Muscle layer of colon (tissue), 2 donors: ENCODE measurements around the gene KRTAP29-1.
"Not testable (repeated sequence)": the region's sequence is repeated elsewhere in the genome, so short reads cannot be mapped to it uniquely, and the experiment has no call there.

Source experiments
- H3K27ac ChIP-seq: one replicate; pipeline ENCODE4 v1.7.0; 2013; ENCODE audit warnings: low read depth, mild to moderate bottlenecking, low read length, moderate library complexity
- H3K27me3 ChIP-seq, 2 donors: one replicate each; pipeline ENCODE4 v1.7.0; 2013; ENCODE audit warnings: low read length in 2 of 2, mild to moderate bottlenecking in 2 of 2; ENCODE audit not compliant: insufficient read depth in 2 of 2, control insufficient read depth in 1 of 2
- H3K36me3 ChIP-seq: one replicate; pipeline ENCODE4 v1.7.0; 2013; ENCODE audit warnings: mild to moderate bottlenecking, low read length; ENCODE audit not compliant: insufficient read depth
- H3K4me1 ChIP-seq: one replicate; pipeline ENCODE4 v1.7.0; 2013; ENCODE audit warnings: mild to moderate bottlenecking, low read length; ENCODE audit not compliant: insufficient read depth
- H3K4me3 ChIP-seq, 2 donors: one replicate each; pipeline ENCODE4 v1.7.0; 2013; ENCODE audit warnings: low read length in 2 of 2, low read depth in 1 of 2, mild to moderate bottlenecking in 1 of 2, moderate library complexity in 1 of 2
- H3K9ac ChIP-seq: one replicate; pipeline ENCODE4 v1.7.0; 2013; ENCODE audit warnings: low read length
- H3K9me3 ChIP-seq: one replicate; pipeline ENCODE4 v1.7.0; 2013; ENCODE audit warnings: mild to moderate bottlenecking, low read length
- donor health status: abdominal sarcoma.
- donor health status: Adenocarcinoma of cecum.

KRTAP29-1 gene, protein sequence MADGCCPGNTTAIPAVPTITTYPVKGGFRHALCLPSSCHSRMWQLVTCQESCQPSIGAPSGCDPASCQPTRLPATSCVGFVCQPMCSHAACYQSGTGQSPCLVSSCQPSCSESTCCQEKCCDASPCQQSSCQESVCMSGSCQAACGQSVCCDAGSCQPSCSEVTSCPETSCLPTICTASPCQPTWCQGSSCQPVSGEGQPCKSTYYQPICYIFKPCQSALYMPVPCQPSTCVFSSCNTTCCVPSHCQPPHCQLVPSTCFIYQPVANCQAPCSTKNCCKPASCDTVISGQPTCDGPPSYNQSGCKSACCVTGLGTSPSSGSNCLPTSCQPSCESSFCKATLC

DNA sequence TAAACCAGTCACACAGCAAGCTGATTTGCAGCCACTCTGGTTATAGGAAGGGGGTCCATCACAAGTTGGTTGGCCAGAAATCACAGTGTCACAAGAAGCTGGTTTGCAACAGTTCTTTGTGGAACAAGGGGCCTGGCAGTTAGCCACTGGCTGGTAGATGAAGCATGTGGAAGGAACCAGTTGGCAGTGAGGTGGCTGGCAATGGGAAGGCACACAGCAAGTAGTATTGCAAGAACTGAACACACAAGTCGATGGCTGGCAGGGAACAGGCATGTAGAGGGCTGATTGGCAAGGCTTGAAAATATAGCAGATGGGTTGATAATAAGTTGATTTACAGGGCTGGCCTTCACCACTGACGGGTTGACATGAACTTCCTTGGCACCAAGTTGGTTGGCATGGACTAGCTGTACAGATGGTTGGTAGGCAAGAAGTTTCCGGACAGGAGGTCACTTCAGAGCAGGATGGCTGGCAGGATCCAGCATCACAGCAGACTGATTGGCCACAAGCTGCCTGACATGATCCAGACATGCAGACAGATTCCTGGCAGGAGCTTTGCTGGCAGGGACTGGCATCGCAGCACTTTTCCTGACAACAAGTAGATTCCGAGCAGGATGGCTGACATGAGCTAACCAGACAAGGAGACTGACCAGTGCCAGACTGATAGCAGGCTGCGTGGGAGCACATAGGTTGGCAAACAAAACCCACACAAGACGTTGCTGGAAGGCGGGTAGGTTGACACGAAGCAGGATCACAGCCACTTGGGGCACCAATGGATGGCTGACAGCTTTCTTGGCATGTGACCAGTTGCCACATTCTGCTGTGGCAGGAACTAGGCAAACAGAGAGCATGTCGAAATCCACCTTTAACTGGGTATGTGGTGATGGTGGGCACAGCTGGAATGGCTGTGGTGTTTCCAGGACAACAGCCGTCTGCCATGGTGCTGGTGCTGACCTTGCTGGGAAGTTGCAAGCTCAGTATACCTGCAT, at the start of gene KRTAP29-1:
Gene KRTAP29-1, minus strand, starts transcription at position 936 of the 986 bp plus-strand sequence. Its CDS starts 0 bp downstream, at position 936.
- Histone ChIP-seq H3K9ac (no peak within 1 kb of the TSS), H3K36me3 (no peaks in the 10 kb centered on the region), H3K4me1 (no peaks in the 10 kb centered on the region), H3K27me3 (no peaks in the 10 kb centered on the region), H3K9me3 (no peaks in the 10 kb centered on the region), H3K4me3 (no peak within 1 kb of the TSS), H3K27ac (no peak within 1 kb of the TSS)

- no peak overlapping the region for H3K9ac ChIP-seq
- H3K9me3 ChIP-seq = no peaks in the 10 kb centered on the region
- no peaks in the 10 kb centered on the region for H3K4me1 ChIP-seq
- no peaks in the 10 kb centered on the region for H3K36me3 ChIP-seq
- no peak overlapping the region for H3K27ac ChIP-seq
- H3K27me3 ChIP-seq = no peaks in the 10 kb centered on the region
- no peak overlapping the region for H3K4me3 ChIP-seq
Measured at GRCh38 chr17:41351177-41351576, 48.5 kb upstream of the KRTAP29-1 start.

- H3K27ac ChIP-seq, H3K9ac ChIP-seq, H3K27me3 ChIP-seq, H3K9me3 ChIP-seq, H3K36me3 ChIP-seq, H3K4me3 ChIP-seq, H3K4me1 ChIP-seq: not testable (repeated sequence)
Measured at GRCh38 chr17:41350381-41350878, 47.8 kb upstream of the KRTAP29-1 start, which contains the start of gene KRT33A. KRT33A (minus strand) TSS chr17:41350828; CDS start chr17:41350767, 61 bp downstream.

DNA sequence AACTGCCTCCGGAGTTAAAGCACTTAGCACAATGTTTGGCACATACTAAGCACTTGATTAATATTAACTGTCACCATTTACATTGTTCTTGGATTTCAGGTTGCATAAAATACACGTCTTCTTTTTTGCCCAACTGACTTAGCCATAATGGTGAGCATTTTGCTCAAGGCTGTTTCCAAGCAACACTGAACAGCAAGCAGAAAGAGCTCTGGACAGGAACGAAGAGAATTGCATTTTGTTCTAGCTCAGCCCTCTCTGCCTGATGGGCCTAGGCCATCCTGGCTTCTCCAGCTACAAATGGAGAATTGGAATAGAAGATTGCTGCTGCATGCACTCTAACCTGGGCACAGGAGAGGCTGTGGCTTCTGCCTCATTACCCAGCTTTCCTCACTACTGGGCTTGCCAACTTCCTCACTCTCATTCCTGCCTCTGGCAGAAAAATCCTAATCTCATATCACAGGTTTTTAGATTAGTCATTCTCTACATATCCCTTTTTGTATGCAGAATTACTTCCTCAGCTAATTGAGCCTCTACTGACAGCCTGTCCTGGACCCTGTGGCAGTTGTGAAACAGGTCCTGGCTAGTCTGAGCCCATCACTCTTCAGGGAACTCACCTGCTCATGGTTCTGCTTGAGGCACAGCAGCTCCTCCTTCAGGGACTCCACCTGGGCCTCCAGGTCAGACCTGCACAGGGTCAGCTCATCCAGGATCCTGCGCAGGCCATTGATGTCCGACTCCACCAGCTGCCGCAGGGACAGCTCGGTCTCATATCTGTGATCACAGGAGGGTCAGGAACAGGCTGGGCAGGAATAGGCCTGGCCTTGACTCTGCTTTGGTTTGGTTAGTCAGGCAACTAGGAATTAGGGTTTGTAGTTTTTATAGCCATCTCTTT, 45.5 kb upstream of the KRTAP29-1 start:
- Histone ChIP-seq H3K27me3 (no peaks in the 10 kb centered on the region), H3K4me1 (no peaks in the 10 kb centered on the region)

DNA sequence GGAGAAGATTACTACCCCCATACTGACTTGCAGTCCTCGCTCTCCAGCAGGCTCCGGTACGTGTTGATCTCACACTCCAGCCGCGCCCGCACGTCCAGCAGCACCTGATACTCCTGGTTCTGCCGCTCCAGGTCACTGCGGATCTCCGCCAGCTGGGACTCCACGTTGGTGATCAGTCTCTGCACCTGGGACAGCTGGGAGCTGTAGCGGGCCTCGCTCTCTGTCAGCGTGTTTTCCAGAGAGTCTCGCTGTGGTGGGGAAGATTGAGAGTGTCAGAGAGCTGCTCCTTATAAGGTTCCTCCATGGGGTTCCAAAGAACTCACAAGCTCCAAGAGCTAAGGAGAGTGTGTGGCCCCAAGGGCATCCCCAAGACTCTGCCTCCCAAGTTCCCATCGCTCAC, 43.8 kb upstream of the KRTAP29-1 start:
- not testable (repeated sequence) for H3K9ac ChIP-seq, H3K9me3 ChIP-seq, H3K4me3 ChIP-seq, H3K27ac ChIP-seq, H3K36me3 ChIP-seq, H3K4me1 ChIP-seq, H3K27me3 ChIP-seq

More for the DNA sequence above, 45.5 kb upstream of the KRTAP29-1 start:
- Histone ChIP-seq H3K9me3 (no peaks in the 10 kb centered on the region), H3K4me3 (no peak overlapping the region), H3K9ac (no peak overlapping the region), H3K36me3 (no peaks in the 10 kb centered on the region), H3K27ac (no peak overlapping the region)

DNA sequence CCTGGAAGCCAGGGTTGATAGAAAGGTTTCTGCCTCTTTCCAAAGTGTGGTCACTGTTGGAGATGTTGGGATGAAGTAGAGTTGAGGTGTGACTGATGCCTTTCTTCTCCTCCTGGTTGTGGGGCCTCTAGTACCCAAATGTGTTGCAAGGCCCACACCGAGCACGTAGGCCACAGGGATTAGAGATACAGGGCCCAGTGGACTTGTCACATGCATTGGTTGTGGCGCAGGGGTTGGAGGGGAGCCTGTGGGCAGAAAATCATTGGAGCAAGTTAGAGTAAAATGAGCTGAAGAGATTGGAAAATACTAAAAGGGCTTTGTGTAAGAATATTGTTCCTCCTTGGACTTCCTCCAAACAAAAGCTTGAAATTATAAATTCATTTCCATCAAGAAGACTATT, 43.3 kb upstream of the KRTAP29-1 start:
- Histone ChIP-seq H3K27ac (no peak overlapping the region), H3K9me3 (no peaks in the 10 kb centered on the region), H3K9ac (no peak overlapping the region), H3K27me3 (no peaks in the 10 kb centered on the region), H3K4me1 (no peaks in the 10 kb centered on the region), H3K36me3 (no peaks in the 10 kb centered on the region), H3K4me3 (no peak overlapping the region)

GRCh38 chr17:41343029-41343428, 40.4 kb upstream of the KRTAP29-1 start:
- no peak overlapping the region for H3K9ac ChIP-seq
- H3K36me3 ChIP-seq = no peaks in the 10 kb centered on the region
- no peaks in the 10 kb centered on the region for H3K9me3 ChIP-seq
- H3K4me1 ChIP-seq = no peaks in the 10 kb centered on the region
- no peak overlapping the region for H3K4me3 ChIP-seq
- H3K27ac ChIP-seq = no peak overlapping the region
- H3K27me3 ChIP-seq = no peaks in the 10 kb centered on the region

DNA sequence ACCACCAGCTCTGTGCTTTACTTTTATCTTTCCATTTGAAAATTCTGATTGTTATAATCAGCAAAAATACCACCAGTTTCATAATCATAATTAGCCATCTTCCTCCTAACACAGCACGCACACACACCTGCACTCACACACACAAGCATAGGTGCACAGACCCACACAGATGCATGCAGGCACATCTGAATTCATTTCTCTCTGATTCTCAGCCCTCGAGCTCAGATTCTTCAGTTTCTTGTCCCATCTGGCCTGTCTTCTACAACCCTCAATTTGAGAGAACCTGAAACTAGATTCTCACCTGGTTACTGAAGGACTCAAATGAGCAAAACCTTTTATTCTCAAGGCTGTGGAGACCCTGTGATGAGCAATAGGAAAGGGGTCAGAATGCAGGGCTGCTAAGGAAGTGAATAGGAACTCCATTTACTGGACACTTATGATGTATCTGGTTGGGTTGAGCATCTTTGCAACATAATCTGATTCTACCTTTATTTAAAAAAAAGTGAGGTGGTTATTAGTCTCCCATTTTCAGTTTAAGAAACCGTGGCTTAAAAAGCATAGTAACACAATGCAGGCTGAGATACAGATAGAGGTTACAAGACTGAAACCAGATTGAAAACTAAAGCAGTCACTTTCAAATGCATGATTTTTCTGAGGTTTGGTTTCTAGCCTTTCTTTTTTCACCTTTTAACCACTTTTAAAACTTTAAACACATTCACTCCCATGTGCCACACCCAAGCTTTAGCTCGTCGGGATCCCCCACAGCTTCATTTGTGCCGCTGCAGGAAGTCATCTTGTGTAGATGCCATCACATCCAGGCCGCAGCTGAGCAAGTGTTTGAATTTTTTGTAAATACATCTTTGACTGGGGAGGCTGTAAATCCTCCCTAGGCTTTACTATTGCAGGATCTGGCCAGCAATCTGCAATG, 38.5 kb upstream of the KRTAP29-1 start:
- Histone ChIP-seq H3K9ac (no peak overlapping the region), H3K27ac (no peak overlapping the region), H3K4me1 (no peaks in the 10 kb centered on the region), H3K9me3 (no peaks in the 10 kb centered on the region), H3K4me3 (no peak overlapping the region), H3K36me3 (no peaks in the 10 kb centered on the region), H3K27me3 (no peaks in the 10 kb centered on the region)

- no peaks in the 10 kb centered on the region for H3K36me3 ChIP-seq
- no peak overlapping the region for H3K4me3 ChIP-seq
- H3K9ac ChIP-seq = no peak overlapping the region
- H3K4me1 ChIP-seq = no peaks in the 10 kb centered on the region
- H3K27ac ChIP-seq = no peak overlapping the region
- H3K27me3 ChIP-seq = no peaks in the 10 kb centered on the region
- no peaks in the 10 kb centered on the region for H3K9me3 ChIP-seq
Measured at GRCh38 chr17:41340494-41340893, 37.8 kb upstream of the KRTAP29-1 start.

DNA sequence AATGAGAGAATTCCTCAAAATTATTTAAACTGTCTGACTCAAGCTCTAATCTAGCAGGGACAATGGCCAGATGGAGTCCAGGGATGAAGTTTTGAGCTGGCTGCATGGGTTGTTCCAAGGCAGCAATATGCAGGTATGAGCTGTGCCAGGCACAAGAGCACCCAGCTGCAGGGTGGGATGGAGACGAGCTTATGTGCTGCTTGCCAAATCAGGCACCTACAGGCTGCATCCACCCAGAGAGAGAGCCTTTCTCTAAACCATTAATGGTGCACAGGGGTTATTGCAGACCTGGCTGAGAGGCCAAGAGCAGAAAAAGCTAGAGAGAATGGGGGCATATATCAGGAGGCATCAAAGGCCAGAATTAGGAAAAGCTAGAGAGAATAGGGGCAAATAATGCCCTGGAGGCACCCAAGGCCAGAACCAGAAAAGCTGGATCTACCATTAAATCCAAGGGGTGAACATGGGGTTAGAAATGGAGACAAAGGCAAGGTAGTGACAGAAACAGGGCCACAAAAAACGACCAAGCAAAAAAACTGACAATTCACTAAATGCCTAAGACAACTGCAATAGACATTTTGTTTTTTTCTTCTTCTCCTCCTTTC, 37.0 kb upstream of the KRTAP29-1 start:
- Histone ChIP-seq H3K9ac (no peak overlapping the region), H3K27ac (no peak overlapping the region), H3K9me3 (no peaks in the 10 kb centered on the region), H3K36me3 (no peaks in the 10 kb centered on the region), H3K4me3 (no peak overlapping the region), H3K4me1 (no peaks in the 10 kb centered on the region), H3K27me3 (no peaks in the 10 kb centered on the region)
